ENCODE data around the gene VWA8.

Gene VWA8

GRCh38 chr13:41565216-41565615, 395.7 kb downstream of the VWA8 start:
- TF ChIP-seq CTCF (IDR thresholded peaks at IDR 0.05; ENCODE audit: low read depth, low read length, missing control alignments), result no peak
- no peak overlapping the region for H3K4me3 ChIP-seq (replicated peaks; ENCODE audit: low read depth, low read length)
- no peak for DNase-seq (ENCODE audit: extremely low read depth, low read depth)

- H3K4me3 ChIP-seq (replicated peaks; ENCODE audit: low read depth, low read length), result no peak overlapping the region
- DNase-seq (ENCODE audit: extremely low read depth, low read depth), result no peak
- no peak for TF ChIP-seq CTCF (IDR thresholded peaks at IDR 0.05; ENCODE audit: low read depth, low read length, missing control alignments)
These were observed 396.9 kb downstream of the VWA8 start for GRCh38 chr13:41563984-41564365.

GRCh38 chr13:41563341-41563983, 397.4 kb downstream of the VWA8 start:
- DNase-seq (ENCODE audit: extremely low read depth, low read depth), result no peak
- TF ChIP-seq CTCF (IDR thresholded peaks at IDR 0.05; ENCODE audit: low read depth, low read length, missing control alignments), result no peak
- no peak overlapping the region for H3K4me3 ChIP-seq (replicated peaks; ENCODE audit: low read depth, low read length)

- TF ChIP-seq CTCF (IDR thresholded peaks at IDR 0.05; ENCODE audit: low read depth, low read length, missing control alignments), result no peak
These were observed 398.2 kb downstream of the VWA8 start for GRCh38 chr13:41562541-41563178.

GRCh38 chr13:41562083-41562482, 398.8 kb downstream of the VWA8 start:
- no peak overlapping the region for H3K4me3 ChIP-seq (replicated peaks; ENCODE audit: low read depth, low read length)
- peak; percentile 77 for DNase-seq (ENCODE audit: extremely low read depth, low read depth)
- TF ChIP-seq CTCF (IDR thresholded peaks at IDR 0.05; ENCODE audit: low read depth, low read length, missing control alignments), result no peak

More at GRCh38 chr13:41562541-41563178, 398.2 kb downstream of the VWA8 start:
- no peak for DNase-seq (ENCODE audit: extremely low read depth, low read depth)
- H3K4me3 ChIP-seq (replicated peaks; ENCODE audit: low read depth, low read length), result no peak overlapping the region

- TF ChIP-seq CTCF (IDR thresholded peaks at IDR 0.05; ENCODE audit: low read depth, low read length, missing control alignments), result no peak
- H3K4me3 ChIP-seq (replicated peaks; ENCODE audit: low read depth, low read length), result no peak overlapping the region
- no peak for DNase-seq (ENCODE audit: extremely low read depth, low read depth)
These were observed 399.7 kb downstream of the VWA8 start for GRCh38 chr13:41561170-41561569.

All from HFF-Myc (cell line).